ENCODE measurements around the gene UBP1.
"Not testable (repeated sequence)": the region's sequence is repeated elsewhere in the genome, so short reads cannot be mapped to it uniquely, and the experiment has no call there.

The UBP1 gene

DNA sequence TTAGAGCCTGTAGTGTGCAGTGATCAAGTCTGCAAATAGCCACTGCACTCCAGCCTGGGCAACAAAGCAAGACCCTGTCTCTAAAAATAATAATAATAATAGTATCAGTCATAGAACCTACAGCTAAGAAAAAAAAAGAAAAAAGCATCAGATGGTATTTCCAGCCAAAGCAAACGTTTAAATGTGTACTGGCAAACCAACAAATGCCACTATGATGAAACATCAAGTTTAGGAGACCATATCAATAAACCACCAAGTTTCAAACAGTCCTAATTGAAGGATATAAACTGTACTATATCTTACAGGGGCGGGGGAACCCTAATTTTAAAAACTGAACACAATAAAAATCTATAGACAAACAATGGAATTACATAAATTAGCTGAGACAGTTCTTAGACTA lies 6.4 kb downstream of the UBP1 start:
- DNase-seq, result no peak

DNA sequence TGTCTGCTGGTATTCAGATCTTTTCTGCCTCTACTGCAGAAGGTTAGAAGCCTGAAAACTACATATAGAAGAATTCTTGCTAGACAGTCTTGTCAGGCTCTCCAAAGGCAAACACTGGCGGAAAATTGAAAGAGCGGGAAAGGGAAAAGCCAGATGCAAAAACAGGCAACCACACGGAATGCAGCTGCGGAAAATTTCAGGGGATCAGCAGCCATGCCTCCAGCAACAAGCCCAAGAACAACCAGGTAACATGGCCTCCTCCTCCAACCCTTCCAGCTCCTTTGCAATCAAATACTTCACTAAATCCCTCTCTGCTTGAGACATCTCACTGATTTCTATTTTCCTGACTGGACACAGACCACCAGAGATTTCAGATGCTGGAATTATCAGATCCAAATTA lies 9.6 kb downstream of the UBP1 start:
- no peak for DNase-seq

DNA sequence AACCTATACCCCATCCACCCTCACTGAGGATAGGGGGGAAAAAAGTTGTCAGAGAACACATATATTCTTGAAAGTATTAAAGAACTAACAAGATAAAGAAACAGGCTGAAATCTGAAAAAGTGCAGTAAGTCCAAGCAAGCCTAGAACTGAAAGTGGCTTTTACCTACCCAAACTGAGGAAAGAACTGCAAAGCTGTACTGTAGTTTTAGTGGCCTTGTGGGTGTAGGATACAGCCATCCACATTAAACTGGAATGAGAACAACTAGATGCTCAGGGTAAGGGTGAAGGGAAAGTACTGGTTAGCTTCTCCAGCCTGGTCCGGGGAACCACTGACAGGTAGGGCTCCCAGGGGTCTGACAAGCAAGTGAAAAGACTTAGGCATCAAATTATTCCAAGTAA lies 10.1 kb downstream of the UBP1 start:
- no peak for DNase-seq

DNA sequence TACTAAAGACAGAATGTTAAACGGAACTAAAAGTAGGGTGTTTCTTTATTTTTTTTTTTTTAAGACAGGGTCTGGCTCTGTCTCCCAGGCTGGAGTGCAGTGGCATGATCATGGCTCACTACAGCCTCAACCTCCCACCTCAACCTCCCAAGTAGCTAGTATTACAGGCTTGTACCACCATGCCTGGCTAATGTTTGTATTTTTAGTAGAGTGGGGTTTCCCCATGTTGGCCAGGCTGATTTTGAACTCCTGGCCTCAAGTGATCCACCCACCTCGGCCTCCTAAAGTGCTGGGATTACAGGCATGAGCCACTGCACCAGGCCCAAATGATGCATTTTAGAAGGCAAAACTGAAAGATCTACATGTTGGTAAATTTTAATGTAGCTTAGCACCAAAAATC lies 10.9 kb downstream of the UBP1 start:
- DNase-seq, result not testable (repeated sequence)

DNA sequence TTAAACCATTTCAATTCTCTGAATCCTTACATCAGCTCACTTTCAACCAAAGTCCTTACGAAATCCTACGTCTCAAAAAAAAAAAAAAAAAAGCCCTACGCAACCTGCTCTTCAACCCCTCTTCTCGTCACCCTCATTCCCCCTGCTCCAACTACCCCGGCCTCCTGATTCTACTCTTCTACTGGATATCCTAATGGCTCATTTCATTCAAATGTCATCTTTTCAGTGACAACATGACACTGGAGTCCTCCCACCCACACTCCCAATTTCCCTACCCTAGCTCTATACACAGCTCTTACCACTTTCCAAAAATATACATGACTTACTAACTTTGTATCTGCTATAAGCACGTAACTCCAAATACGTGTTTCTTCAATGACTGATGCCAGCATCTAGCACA lies 11.5 kb downstream of the UBP1 start:
- no peak for DNase-seq

DNA sequence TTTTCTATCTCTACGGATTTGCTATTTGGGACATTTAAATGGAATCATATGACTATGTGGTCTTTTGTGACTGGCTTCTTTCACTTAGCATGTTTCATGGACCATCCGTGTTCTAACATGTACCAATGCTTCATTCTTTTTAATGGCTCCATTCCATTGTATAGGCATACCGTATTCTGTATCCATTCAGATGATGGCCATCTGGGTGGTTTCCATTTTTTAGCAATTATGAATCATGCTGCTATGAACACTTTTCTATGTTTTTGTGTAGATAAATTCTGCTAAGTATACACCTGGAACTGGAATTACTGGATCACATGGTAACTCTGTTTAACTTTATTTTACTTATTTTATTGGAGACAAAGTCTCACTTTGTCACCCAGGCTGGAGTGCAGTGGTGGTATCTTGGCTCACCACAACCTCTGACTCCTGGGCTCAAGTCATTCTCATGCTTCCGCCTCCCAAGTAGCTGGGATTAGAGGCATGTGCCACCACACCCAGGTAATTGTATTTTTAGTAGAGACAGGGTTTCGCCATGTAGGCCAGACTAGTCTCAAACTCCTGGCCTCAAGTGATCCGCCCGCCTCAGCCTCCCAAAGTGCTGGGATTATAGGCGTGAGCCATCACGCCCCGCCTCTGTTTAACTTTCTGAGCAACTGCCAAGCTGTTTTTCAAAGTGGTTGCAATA lies 13.4 kb downstream of the UBP1 start:
- no peak for DNase-seq

DNA sequence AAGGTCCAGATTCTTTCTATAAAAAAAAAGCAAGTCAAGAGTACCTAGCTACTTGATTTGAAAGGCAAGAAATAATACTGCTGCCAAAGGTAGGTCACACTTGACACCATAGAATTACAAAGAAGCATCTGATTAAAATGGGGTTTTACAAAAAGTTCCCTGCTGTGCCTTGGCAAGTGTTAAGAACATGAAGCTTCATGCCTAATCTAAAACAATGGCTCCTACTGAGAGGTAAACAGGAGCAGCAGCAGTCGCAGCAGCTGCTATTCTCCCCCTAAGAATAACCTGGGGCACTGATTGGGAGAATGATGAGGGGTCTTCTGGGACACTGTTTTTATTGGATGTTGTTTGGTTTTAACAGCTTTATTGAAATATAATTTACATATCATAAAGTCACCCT lies 14.1 kb downstream of the UBP1 start:
- no peak for DNase-seq

DNA sequence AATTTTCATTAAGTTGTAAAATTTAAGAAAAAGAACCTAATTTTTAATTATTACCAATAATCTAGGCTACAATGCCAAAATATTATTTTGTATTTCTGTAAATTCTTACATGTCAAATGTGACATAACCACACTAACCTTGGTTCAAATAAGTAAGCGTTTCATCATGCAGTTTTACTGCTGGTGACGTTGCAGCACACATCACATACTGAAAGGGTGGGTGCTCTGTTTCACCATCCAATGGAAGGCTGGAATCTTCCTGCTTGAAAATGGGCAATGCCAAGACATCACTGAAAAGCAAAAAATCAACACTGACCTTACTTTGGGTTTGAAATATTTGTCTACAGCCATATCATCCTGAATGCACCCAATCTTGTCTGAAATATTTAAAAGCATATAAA lies 14.8 kb downstream of the UBP1 start:
- no peak for DNase-seq

DNA sequence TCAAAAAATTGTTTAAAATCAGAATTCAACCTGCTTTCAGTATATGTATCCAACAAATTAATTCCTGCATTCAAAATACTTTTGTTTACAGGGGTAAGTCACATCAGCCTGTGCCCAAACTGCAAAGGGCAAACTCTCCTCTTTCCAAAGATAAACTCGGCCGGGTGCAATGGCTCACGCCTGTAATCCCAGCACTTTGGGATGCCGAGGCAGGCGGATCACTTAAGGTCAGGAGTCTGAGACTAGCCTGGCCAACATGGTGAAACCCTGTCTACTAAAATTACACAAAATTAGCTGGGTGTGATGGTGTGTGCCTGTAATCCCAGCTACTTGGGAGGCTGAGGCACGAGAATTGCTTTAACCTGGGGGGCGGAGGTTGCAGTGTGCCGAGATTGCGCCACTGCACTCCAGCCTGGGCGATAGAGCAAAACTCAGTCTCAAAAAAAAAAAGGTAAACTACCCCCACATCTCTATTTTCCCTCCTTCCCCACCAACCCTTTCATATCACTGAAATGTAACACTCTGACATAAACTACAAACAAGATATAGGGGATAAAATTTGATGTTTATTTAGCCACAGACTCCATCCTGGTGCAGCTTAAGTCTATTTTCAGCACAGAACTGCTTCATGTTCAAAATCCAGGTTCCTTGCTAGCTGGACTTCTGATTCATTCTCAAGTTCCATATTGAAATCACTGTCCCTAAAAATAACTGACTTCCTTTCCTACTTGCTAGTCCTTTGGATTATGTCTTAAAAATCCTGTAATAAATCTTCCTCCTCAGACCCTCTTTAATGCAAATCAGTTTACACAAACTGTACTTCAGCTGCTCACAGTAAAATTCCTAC lies 15.4 kb downstream of the UBP1 start:
- DNase-seq, result no peak

DNA sequence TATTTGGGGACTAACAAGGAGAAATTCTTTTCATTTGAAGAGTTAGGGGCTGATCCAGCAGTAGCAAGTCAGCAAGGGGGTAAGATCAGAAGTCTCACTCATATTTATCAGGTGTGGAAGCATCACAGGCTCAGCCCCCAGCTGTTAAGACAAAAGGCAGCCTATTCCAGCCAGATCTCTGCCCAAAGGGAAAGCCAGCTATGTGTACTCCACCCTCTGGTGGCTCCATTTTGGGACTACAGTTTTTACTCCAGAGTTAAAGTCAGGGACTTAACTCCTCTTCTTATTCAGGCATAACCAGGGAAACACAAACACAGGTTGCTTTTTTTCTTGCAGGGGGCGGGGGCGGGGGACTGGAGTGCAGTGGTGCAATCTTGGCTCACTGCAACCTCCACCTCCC lies 19.2 kb downstream of the UBP1 start:
- DNase-seq, result no peak

DNA sequence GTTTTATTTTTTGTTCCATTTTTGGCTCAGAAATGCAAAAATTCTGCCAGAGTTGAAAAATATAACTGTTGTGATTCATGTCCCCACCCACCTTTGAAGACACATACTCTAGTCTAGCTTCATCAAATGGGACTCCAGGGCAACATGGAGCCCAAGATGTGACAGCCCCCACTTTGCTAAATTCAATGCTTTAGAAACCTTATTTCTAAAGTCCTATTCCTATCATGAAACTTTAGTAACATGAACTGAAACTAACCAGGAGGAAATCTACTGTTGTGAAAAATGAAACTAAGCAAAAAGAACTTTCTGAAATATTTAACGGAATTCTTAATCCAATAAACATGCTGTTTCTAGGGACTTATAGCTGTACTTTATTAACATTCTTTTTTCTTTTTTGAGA lies 20.3 kb downstream of the UBP1 start:
- no peak for DNase-seq

DNA sequence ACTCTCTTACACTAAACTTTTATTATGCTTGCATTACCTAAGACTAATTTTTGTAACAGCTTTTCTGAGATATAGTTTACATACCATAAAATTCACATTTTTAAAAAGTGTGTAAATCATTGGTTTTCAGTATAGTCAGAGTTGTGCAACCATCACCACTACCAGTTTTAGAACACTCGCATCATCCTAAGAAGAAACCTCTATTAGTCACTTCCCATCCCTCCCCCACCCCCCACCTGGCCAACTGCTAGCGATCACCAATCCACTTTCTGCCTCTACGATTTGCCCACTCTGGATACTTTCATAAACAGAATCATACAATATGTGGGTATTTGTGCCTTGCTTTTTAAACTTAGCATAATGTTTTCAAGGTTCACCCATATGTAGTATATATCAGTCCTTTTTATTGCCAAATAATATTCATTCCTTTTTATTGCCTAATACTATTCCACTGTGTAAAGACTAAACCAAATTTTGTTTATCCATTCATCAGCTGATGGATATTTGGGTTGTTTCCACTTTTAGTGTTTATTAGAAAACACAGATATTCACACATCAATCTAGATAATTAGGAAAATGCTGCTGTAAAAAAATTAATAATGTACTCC lies 23.0 kb downstream of the UBP1 start:
- DNase-seq, result no peak

DNA sequence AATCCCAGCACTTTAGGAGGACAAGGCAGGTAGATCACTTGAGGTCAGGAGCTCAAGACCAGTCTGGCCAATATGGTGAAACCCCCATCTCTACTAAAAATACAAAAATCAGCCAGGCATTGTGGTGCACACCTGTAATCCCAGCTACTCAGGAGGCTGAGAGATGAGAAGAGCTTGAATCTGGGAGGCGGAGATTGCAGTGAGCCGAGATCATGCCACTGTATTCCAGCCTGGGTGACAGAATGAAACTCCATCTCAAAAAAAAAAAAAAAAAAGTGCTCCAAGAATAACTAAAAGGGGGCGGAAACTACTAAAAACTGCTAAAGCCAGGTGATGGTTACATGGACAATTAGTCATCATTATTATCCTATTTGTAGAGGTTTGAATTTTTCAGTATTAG lies 29.4 kb downstream of the UBP1 start:
- DNase-seq, result not testable (repeated sequence)

DNA sequence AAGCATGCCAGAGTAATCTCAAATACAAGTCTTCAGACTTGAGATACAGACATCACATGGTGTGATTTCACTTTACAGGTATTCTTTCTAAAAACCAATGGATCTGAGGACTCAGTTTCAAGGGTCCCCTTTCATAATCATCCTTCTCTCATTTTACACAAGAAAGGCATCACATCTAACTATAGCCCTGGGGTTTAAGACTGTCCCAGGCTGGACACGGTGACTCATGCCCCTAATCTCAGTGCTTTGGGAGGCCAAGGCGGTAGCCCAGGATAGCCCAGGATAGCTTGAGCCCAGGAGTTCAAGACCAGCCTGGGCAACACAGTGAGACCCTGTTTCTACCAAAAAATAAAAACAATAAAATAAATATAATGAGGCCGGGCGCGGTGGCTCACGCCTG lies 36.4 kb downstream of the UBP1 start:
- no peak for DNase-seq

DNA sequence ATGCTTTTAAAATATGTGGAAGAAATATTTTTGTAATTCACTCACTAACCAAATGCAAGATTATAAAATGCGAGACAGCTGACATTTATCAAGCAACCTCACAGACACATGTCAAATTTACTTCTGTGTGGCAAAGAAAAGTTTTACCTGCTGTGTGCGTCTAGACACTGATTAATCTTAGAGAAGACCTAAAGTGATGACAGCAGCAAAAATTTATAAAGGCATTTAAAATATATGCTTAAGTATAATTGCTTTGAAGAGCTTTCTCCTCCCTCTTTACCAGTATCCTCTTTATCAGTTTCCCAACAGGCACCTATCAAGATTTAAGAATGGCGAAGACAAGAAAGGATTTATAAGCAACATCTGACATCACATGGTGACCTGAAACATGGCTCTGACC lies 37.3 kb downstream of the UBP1 start:
- no peak for DNase-seq

DNA sequence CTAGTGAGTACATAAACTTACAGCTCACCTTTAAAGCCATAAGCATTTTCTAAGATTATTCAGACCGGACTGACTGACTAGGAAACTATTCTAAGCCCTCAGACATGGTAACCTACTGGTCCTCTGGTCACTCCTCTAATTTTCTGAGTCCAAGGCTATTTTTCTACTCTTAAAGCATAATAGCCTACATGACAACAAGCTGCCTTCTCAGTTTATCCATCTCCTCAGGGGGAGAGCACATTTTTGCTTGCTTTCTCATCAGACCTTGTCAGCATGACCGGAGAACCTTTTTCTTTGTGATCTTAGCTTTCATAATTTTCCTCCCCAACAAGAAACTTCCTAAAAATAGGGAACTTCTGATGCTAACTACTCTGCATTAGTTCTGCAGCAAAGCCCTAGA lies 38.4 kb downstream of the UBP1 start:
- no peak for DNase-seq

DNA sequence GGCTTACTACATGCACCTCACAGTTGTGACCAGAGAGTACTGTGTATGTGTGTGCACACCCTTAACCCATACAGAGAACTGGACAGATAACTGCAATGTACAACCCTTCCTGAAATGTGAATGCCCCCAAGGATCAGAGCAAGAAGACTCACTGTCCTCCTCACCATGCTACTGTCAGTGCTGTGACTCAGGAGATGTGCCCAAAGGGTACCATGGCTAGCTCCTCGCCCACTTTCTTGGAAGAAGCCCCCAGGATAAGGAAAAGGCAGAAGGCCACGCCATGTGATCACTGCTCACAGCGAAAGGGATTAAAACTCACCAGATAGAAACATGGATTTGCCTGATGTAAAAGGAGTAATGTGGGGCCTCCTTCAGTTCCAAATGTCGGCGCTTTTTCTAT lies 41.8 kb downstream of the UBP1 start:
- DNase-seq, result no peak

DNA sequence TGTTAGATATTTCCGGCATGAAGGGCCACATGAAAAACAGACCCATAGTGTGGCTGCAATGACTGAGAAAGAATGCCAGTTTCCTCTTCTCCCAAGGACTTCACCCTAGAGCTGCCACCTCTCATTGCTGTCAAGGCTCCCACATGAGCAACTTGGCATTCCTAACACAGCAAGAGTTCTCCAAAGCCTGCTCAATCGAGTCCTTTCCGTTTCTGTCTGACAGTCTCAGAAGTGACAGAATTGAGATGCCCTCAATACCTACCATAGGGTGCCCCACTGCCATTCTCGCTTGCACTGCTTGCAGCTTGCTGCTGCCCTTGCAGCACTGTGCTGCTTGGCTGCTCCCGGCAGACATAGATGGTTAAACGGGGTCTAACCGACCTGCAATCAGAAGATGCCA lies 44.3 kb downstream of the UBP1 start:
- no peak for DNase-seq

DNA sequence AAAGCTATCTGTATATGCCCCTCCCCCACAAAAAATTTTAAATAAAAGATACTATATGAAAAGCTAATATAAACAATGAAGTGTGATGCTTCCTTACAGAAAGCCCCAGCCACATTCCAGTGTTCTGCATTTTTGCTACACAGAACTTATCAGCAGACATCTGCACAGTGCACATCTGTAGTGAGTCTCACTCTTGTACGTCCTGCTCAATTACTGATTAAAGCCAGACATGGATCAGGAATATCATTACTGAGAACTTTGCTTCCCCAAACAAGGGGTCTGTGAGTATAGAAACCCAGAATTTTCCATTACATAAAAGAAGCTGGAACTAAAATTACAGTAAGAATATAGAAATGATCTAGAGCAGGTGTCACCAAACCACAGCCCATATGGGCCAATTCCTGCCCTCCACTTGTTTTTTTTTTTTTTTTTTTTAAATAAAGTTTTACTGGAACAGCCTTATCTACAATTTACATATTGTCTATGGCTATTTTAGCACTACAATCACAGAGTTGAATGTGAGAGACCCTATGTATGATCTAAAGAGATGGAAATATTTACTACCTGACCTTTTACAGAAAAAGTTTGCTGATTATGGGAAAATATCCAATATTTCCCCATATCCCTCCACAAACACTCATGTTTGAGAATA lies 45.7 kb downstream of the UBP1 start:
- DNase-seq, result no peak

DNA sequence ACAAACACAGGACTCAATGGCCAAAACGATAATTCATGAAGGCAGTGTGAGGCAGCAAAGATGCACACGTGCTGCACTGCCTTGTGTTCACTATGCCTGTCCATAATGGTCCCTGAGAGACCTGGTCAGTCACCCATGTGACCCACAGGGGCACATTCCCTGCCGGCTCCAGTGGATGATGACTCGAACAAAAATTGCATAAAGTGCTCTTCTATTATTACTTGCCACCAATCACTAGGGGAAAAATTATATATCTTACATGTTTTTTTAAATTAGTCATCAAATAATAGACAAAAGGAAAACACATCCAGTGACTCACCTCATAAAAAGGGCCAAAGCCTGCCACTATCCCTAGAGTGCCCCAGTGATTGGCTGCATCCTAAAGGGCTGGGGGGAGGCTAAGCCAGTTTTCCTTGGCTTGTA lies 47.5 kb downstream of the UBP1 start:
- DNase-seq, result no peak

DNA sequence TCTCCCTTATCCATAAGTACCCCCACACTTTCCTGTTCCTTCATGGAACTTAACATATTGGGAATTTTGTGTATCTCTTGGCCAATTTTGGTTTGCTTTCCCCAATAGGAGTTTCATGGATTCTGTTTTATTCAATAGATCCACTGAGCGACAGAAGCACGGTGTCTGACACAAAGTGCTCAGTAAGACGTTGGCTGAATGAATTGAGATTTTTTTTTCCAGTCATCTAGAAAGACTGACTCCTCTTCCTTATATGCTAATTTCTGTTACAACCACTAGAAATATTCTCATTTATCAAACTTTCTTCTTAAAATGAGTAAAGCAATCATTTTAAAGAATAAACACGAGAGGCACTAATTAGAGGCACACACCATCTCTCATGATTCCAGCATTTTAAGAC lies 48.1 kb downstream of the UBP1 start:
- DNase-seq, result no peak

DNA sequence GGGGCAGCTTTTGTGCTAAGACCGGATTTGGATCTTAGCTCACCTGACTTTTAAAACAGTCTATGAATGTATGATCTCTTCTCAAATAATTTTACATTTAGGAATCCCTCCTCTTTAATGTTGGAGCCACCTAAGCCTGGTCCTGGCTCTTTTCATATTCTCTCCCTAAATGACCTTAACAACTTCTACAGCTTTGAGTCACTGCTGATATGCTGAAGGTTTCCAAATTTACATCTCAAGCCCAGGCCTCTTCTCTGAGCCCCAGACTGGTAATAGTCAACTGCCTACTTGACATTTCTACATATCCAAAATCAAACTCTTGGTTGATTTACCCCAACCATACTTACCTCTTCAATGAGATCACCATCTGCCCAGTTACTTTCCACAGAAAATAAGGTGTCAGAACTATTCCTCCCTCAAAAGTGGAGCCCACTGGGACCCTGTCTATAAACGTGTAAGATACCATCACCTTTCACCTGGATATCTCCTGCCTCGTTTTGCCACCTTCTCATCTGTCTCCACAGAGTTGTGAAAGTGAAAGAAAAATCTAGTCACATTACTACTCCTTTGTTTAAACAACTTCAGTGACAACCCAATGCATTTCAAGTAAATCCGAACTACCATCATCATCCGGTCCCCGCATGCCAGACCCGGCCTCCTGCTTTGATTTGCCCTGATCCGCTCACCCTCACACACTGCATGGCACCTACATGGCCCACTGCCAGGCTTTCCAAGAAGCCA lies 48.8 kb downstream of the UBP1 start:
- no peak for DNase-seq

DNA sequence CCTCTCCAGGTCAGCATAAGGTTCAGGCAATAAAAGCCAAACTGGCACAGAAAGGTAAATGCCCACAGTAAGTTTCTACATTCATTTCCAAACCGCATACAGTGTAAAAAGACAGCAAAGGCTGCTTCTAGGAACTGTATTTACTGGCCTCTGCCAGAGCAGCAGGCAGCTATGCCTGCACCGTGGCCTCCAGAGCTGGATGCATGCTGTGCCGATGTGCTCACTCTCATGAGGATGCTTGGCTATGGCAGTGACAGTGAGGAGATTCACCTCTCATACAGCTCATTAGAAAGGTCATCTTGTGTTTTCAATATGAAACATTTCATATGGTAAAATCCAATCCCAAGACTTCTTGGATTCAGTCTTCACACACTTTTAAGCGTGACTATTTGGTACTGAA lies 50.3 kb downstream of the UBP1 start:
- DNase-seq, result no peak

Measured in right forelimb (tissue), 1 donor.